GM19324 (cell line): Measurements from ENCODE around the gene AFF3.
"Not testable (repeated sequence)": the region's sequence is repeated elsewhere in the genome, so short reads cannot be mapped to it uniquely, and the experiment has no call there.

Experiments used
- ATAC-seq: cut with Tn5 transposase; IDR thresholded peaks from one replicate; pipeline ENCODE4 v1.9.1; 2021; ENCODE audit warnings: mild to moderate bottlenecking, moderate library complexity; ENCODE audit not compliant: unreplicated experiment, low FRiP score

AFF3 gene

DNA sequence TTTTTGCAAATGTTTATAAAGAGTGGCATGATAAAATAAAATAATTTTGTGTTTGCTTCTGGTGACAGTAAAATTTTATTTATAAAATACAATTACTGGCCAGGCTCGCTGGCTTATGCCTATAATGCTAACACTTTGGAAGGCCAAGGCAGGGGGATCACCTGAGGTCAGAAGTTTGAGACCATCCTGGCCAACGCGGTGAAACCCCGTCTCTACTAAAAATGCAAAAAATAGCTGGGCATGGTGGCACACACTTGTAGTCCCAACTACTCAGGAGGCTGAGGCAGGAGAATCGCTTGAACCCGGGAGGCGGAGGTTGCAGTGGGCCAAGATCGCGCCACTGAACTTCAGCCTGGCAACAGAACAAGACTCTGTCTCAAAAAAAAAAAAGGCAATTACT is 480.6 kb downstream of the AFF3 start:
- not testable (repeated sequence) for ATAC-seq

GRCh38 chr2:99660616-99661406 is 481.6 kb downstream of the AFF3 start:
- ATAC-seq = no peak

GRCh38 chr2:99659874-99660273 is 482.5 kb downstream of the AFF3 start:
- no peak for ATAC-seq

DNA sequence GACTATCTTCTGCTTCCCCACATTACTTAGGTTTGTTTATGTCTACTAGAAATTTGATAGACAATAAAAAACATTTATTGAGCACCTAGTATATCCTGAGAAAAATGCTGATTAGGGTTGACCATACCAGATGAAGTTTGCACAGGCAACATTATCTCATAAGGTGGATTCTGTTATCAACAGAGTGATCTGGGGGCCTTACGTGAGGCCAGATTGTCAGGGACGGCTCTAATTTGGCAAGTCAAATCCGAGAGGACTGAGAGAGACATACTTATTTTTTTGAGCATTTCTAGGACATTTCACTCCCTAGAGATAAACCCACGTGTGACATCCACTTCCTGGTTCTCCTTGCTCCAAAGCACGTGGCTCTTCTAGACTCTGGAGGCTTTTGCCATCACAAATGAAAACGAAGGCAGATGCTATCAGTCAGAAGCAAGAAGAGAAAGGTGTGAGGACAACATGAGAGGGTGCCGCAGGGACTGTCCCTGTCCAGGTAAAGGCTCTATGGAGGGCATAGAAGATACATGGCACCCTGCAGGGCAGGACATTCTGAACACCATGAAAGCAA is 484.6 kb downstream of the AFF3 start:
- no peak for ATAC-seq

DNA sequence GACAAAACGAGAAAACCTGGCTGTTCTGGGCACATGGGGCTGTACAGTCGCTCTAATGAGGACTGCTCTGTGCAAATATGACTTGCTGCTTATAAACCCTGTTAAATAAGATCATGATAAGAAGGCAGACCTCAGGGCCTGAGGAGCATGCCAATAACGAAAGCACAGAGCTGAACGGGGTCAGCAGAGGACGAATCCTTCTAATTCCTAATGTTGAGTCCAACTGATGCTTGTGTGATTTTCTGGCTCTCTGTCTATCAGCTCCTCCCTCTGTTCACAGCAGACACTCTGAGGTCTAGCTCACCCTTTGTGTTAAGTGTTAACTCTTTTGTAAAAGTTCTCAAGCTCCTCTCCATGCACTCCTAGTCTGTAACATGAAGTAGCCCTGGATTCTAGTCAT is 485.4 kb downstream of the AFF3 start:
- no peak for ATAC-seq

DNA sequence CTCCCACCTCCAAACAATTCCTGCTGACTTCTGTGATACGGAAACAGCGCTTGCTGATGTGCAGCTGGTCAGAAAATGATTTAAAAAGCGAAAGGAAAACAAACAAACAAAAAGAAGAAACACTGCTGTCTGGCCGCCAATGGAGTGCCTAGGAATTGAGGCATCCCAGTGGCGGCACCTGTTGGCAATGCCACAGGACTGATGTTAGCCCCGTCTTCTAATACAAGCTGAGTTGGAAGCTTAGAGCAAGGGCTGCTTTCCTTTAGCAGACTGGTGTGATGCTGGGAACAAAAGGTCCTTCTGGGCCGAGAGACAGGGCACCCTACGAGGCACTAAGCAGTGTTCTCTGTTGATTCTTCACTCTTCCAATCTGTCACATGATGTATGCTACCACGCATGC is 489.0 kb downstream of the AFF3 start:
- no peak for ATAC-seq

DNA sequence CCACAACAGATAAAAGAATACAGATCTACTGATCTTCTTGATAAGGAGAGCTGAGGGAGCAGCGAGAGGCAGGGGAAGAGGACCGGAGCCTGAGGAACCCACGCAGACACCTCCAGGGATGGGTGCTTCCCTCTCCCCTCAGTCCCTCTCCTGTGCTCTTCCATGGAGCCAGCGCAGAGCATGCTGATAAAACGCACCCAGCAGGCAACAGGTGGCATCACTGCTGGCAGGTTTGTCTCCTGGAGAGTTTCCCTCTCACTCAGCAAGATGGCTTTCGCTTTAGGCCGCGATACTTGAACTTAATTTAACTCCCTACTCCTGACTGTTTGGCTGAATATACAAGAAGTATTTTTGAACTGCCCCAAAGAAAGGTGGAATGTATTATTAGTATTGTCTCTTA is 489.5 kb downstream of the AFF3 start:
- no peak for ATAC-seq

GRCh38 chr2:99651930-99652670 is 490.3 kb downstream of the AFF3 start:
- no peak for ATAC-seq

GRCh38 chr2:99648906-99649789 is 493.2 kb downstream of the AFF3 start:
- no peak for ATAC-seq

DNA sequence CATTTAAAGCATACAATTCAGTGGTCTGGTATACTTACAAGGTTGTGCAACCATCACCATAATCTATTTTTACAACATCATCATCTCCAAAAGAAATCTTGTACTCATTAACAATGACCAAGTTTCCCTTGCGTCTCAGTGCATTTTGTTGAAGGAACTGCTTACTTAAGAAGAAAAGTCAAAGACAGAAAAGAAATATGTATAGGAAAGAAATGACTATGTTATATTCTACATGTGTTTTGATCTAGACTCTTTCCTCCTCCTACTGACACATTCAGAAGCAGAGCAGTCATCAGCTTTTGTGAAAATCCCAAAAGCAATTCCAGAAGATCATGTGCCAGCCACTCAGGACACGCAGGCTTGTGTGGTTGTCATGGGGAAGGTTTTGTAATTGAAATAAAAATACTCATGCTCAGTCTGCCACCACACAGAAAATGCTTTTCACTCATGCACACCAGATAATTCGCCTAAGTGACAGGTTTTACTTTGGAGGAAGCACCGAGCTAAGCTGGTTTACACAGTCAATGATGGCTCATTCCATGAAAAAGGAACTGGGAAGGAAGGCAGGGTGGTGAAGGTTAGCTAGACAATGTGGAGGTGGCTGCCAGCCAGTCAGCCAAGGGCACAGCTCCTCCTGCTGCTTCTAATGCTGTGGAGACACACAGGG is 494.1 kb downstream of the AFF3 start:
- ATAC-seq = no peak

DNA sequence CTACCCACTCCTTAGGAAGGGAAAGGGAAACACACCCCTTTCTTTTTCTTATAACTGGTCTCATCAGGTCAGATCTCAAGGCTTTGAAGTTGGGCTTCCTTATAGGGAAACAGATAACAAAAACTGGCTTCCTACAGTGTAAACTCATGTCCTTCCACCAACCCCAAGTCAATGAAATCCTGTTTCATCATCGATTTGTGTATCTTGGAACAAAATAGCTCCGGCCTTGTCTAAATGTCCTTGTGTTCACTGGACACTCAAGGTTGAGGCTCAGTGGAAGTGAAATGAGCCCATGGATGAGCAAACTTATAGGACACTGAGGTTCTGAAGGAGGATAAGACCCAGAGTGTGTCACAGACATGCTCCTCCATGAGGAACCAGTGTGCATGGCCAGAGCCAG is 496.4 kb downstream of the AFF3 start:
- ATAC-seq = no peak

DNA sequence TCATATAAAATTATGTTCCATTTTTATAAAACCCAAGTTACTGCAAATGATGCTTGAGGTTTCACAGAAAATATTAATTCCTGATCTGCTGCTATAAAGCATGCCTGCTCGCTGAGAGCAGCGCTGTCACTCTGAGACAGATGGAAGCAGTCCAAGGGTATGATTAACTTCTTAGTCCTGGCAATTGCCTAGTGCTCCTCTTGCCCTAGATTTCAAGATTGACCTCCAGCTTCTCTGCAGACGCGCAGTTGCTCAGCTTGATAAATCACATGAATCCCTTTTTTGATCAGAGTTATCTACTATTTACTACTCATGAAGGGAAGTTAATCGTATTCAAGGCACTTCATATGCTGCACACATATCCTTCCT is 498.0 kb downstream of the AFF3 start:
- ATAC-seq = no peak

DNA sequence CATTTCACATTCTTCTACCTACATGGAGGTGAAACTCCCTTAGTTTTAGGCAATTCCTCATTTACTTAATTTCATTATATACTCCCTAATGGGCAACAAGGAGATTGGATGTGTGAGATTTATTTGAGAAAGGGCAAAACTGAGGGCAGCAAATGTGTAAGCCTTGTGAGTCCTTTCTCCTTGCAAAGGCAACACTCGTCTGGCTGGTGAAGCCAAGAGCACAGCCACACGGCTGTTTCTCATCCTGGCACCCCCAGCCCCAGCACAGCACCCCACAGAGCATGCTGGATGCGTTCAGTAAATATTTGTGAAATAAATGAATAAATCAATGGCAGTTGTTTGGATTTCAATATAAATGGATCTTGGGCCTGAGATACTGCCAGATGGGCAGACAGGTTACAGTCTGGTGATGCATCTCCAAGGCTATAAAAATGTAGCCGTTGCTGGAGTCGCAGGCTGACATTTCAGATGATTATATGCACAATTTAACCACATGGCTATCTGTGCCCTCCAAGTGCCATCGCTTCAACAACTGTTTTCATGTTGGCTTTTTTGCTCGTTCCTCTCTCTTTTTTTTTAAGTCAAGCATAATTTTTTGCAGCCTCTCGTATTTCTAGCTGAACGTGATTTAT is 498.5 kb downstream of the AFF3 start:
- no peak for ATAC-seq

DNA sequence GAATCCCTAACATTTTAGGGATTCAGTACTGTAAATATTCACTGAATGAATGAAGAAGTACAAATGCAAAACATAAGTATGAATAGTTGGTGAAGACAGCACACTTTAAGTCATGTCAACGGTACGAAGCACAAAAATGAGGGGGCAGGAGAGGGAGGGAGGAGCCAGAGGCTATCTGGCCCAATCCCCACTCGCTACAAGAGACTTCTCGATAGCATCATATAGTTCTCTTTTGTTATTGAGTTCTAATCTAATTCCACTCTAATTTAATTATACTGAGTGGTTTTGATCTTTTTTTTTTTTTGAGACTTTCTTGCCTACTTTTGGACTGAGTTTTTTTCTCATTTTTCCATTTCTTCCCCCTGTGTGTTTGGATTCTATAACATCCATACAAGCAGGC is 500.4 kb downstream of the AFF3 start:
- ATAC-seq = no peak

GRCh38 chr2:99640635-99641151 is 501.7 kb downstream of the AFF3 start:
- no peak for ATAC-seq

- no peak for ATAC-seq
These were observed 503.6 kb downstream of the AFF3 start for GRCh38 chr2:99638791-99639190.

GRCh38 chr2:99637159-99637697 is 505.2 kb downstream of the AFF3 start:
- ATAC-seq = no peak

- no peak for ATAC-seq
These were observed 506.0 kb downstream of the AFF3 start for GRCh38 chr2:99636144-99637034.
